GM19023 (cell line): ENCODE data around the gene LBH.

Experiments
- ATAC-seq: cut with Tn5 transposase; IDR thresholded peaks from one replicate; pipeline ENCODE4 v1.9.1; 2021; ENCODE audit warnings: mild to moderate bottlenecking, moderate library complexity; ENCODE audit not compliant: unreplicated experiment

LBH gene

GRCh38 chr2:30231212-30231995, at the start of gene LBH:
Gene LBH, plus strand, starts transcription at chr2:30231534. Its CDS starts 205 bp downstream, at chr2:30231739.
- ATAC-seq, result peak; percentile 43

GRCh38 chr2:30184035-30184434, 47.3 kb upstream of the LBH start:
- no peak for ATAC-seq

- ATAC-seq, result no peak
Observed at GRCh38 chr2:30185178-30185577, 46.2 kb upstream of the LBH start.

- ATAC-seq, result no peak
Observed at GRCh38 chr2:30188292-30188691, 43.0 kb upstream of the LBH start.

GRCh38 chr2:30190637-30191036, 40.7 kb upstream of the LBH start:
- no peak for ATAC-seq

GRCh38 chr2:30191107-30191506, 40.2 kb upstream of the LBH start:
- no peak for ATAC-seq

GRCh38 chr2:30191819-30192271, 39.5 kb upstream of the LBH start:
- no peak for ATAC-seq

GRCh38 chr2:30192314-30192713, 39.0 kb upstream of the LBH start:
- no peak for ATAC-seq

- no peak for ATAC-seq
Observed at GRCh38 chr2:30193104-30193681, 38.1 kb upstream of the LBH start.

GRCh38 chr2:30194421-30194820, 36.9 kb upstream of the LBH start:
- ATAC-seq, result no peak

- ATAC-seq, result no peak
Observed at GRCh38 chr2:30195016-30195415, 36.3 kb upstream of the LBH start.

- no peak for ATAC-seq
Observed at GRCh38 chr2:30197570-30198192, 33.7 kb upstream of the LBH start.

GRCh38 chr2:30201990-30202389, 29.3 kb upstream of the LBH start:
- ATAC-seq, result no peak

GRCh38 chr2:30203156-30203555, 28.2 kb upstream of the LBH start:
- ATAC-seq, result no peak

GRCh38 chr2:30204281-30204680, 27.1 kb upstream of the LBH start:
- no peak for ATAC-seq

- no peak for ATAC-seq
Observed at GRCh38 chr2:30205456-30205855, 25.9 kb upstream of the LBH start.

- ATAC-seq, result no peak
Observed at GRCh38 chr2:30206461-30207430, 24.6 kb upstream of the LBH start.

GRCh38 chr2:30208453-30208852, 22.9 kb upstream of the LBH start:
- no peak for ATAC-seq

- ATAC-seq, result no peak
Observed at GRCh38 chr2:30209227-30209626, 22.1 kb upstream of the LBH start.

GRCh38 chr2:30213326-30213725, 18.0 kb upstream of the LBH start:
- no peak for ATAC-seq

- ATAC-seq, result no peak
Observed at GRCh38 chr2:30213907-30214463, 17.3 kb upstream of the LBH start.
